ENCODE measurements around the gene SAMD9.
"Not testable (repeated sequence)": the region's sequence is repeated elsewhere in the genome, so short reads cannot be mapped to it uniquely, and the experiment has no call there.

SAMD9 gene

GRCh38 chr7:93060865-93061264, 56.9 kb downstream of the SAMD9 start:
- no peak for ATAC-seq
- no peak overlapping the region for H3K4me3 Mint-ChIP-seq
- DNase-seq = no peak
- H3K4me1 Mint-ChIP-seq = no peaks in the 10 kb centered on the region
- H3K9me3 Mint-ChIP-seq = no peaks in the 10 kb centered on the region
- H3K27ac Mint-ChIP-seq = no peak overlapping the region
- peaks cover 13% of the 10 kb centered on the region for H3K27me3 Mint-ChIP-seq

DNA sequence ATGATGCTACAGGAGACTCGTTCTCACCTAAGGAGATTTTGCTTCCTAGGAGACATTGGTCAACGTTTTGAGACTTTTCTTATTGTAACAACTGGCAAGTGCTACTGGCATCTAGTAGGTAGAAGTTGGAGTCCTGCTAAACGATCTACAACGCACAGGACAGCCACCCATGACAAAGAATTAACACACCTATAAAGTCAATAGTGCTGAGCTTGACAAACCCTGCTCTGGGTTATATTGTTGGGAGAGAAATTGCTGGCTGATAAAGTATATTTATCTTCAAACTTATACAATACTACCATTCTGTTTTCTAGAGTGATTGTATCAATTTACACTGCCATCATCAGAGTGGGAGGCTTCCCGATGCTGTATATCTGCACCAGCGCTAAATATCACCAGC, 57.8 kb downstream of the SAMD9 start:
- ATAC-seq (no peak), DNase-seq (no peak)
- no peaks in the 10 kb centered on the region for H3K9me3 Mint-ChIP-seq
- no peak overlapping the region for H3K27ac Mint-ChIP-seq
- peaks cover 13% of the 10 kb centered on the region for H3K27me3 Mint-ChIP-seq
- H3K4me3 Mint-ChIP-seq = no peak overlapping the region
- H3K4me1 Mint-ChIP-seq = no peaks in the 10 kb centered on the region

DNA sequence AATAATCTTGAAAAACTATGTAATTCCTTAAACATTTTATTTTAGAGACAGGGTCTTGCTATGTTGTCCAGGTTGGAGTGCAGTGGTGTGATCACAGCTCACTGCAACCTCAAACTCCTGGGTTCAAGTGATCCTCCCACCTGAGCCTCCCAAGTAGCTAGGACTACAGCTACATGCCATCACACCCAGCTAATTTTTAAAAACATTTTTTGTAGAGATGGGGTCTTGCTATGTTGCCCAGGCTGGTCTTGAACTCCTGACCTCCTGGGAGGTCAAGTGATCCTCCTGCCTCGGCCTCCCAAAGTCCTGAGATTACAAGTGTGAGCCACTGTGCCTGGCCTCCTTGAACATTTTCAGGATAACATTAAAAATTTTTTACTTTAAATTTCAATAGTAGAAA, 61.2 kb downstream of the SAMD9 start:
- not testable (repeated sequence) for H3K9me3 Mint-ChIP-seq, DNase-seq, H3K27ac Mint-ChIP-seq, ATAC-seq, H3K4me1 Mint-ChIP-seq, H3K4me3 Mint-ChIP-seq, H3K27me3 Mint-ChIP-seq

GRCh38 chr7:93055543-93056107, 62.2 kb downstream of the SAMD9 start:
- no peaks in the 10 kb centered on the region for H3K9me3 Mint-ChIP-seq
- no peaks in the 10 kb centered on the region for H3K27me3 Mint-ChIP-seq
- peaks cover 7% of the 10 kb centered on the region for H3K4me1 Mint-ChIP-seq
- no peak for DNase-seq
- no peak overlapping the region for H3K27ac Mint-ChIP-seq
- H3K4me3 Mint-ChIP-seq = no peak overlapping the region
- peak; percentile 52 for ATAC-seq

DNA sequence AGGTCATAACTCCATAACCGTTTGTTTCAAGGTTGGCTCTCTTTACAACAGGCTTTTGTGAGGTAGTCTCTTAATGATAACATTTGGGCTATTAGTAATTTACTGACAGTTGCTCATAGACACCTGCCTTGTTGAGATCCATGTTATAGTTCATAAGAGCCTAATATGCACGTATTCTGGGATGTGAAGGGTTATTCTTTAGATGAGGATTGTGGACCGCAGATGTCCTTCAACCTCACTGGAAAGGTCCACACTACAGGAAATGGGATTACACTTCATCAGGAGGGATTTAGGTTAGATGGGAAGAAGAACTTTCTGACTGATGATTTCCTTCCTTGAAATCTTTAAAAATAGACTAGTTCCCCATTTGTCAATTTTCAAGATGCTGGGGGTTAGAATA, 62.8 kb downstream of the SAMD9 start:
- ATAC-seq (no peak), DNase-seq (no peak)
- H3K9me3 Mint-ChIP-seq = no peaks in the 10 kb centered on the region
- H3K27ac Mint-ChIP-seq = no peak overlapping the region
- H3K4me1 Mint-ChIP-seq = peaks cover 7% of the 10 kb centered on the region
- H3K4me3 Mint-ChIP-seq = no peak overlapping the region
- H3K27me3 Mint-ChIP-seq = no peaks in the 10 kb centered on the region

GRCh38 chr7:93053949-93054943, 63.5 kb downstream of the SAMD9 start:
- DNase-seq = no peak
- Mint-ChIP-seq H3K4me3 (peak overlapping the region in 1 of 2 donors; percentile 72), H3K9me3 (no peaks in the 10 kb centered on the region), H3K27me3 (no peaks in the 10 kb centered on the region), H3K27ac (peak overlapping the region in 1 of 2 donors; percentile 94), H3K4me1 (peaks cover 7% of the 10 kb centered on the region)
- no peak for ATAC-seq

- no peaks in the 10 kb centered on the region for H3K9me3 Mint-ChIP-seq
- no peak for DNase-seq
- H3K4me1 Mint-ChIP-seq = peaks cover 7% of the 10 kb centered on the region
- H3K4me3 Mint-ChIP-seq = peak overlapping the region; percentile 14 to 72
- ATAC-seq = no peak
- H3K27ac Mint-ChIP-seq = peak overlapping the region in 1 of 2 donors; percentile 94
- H3K27me3 Mint-ChIP-seq = no peaks in the 10 kb centered on the region
These were observed 64.4 kb downstream of the SAMD9 start for GRCh38 chr7:93053209-93053948.

DNA sequence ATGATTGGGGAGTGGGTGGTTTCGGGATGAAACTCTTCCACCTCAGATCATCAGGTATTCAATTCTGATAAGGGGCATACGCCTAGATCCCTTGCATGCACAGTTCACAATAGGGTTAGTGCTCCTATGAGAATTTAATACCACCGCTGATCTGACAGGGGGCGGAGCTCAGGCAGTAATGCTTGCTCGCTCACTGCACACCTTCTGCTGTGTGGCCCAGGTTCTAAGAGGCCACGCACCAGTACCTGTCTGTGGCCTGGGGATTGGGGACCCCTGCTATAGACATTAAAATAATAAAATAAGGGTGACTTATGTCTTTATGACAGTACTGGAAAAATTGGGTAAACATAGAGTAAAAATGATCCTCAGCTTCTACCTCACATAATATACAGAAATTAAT, 66.1 kb downstream of the SAMD9 start:
- Mint-ChIP-seq H3K27me3 (no peaks in the 10 kb centered on the region), H3K27ac (no peak overlapping the region), H3K4me3 (no peak overlapping the region), H3K4me1 (peaks cover 7% of the 10 kb centered on the region), H3K9me3 (no peaks in the 10 kb centered on the region)
- no peak for DNase-seq
- no peak for ATAC-seq
